Measurements from ENCODE around the gene CHST14. TPM values are rescaled to one million over a fixed set of nuclear protein-coding genes. Genes with fewer than 3 reads are reported as not detected.

The CHST14 gene
- total RNA-seq, 2 donors from 2014 or later = 14.9 to 22.3 TPM

- H3K27ac ChIP-seq = no peak overlapping the region
Measured at GRCh38 chr15:40495516-40495915, 24.7 kb downstream of the CHST14 start.

GRCh38 chr15:40498418-40498817, 27.6 kb downstream of the CHST14 start:
- 69% methylated on average over 5 of the region's 5 CpGs for WGBS
- intact Hi-C loops (cut with DNase I) = no loop called here
- TF ChIP-seq CTCF (IDR thresholded peaks at IDR 0.05) (no peak), POLR2A (IDR thresholded peaks at IDR 0.05) (no peak), POLR2AphosphoS5 (IDR thresholded peaks at IDR 0.05) (no peak)
- Histone ChIP-seq H3K9me3 (no peaks in the 10 kb centered on the region), H3K4me1 (replicated peaks) (no peaks in the 10 kb centered on the region), H3K27me3 (replicated peaks; ENCODE audit: insufficient read depth) (no peaks in the 10 kb centered on the region), H3K36me3 (no peaks in the 10 kb centered on the region), H3K4me3 (no peak overlapping the region), H3K27ac (no peak overlapping the region)
- no peak for DNase-seq (ENCODE audit: low spot score)

More at GRCh38 chr15:40495516-40495915, 24.7 kb downstream of the CHST14 start:
- Histone ChIP-seq H3K27me3 (replicated peaks; ENCODE audit: insufficient read depth) (no peaks in the 10 kb centered on the region), H3K9me3 (no peaks in the 10 kb centered on the region), H3K4me1 (replicated peaks) (no peaks in the 10 kb centered on the region), H3K36me3 (no peaks in the 10 kb centered on the region), H3K4me3 (no peak overlapping the region)
- intact Hi-C loops (cut with DNase I) = no loop called here
- WGBS = 89% methylated on average over 2 of the region's 2 CpGs
- no peak for DNase-seq (ENCODE audit: low spot score)
- no peak for TF ChIP-seq POLR2A (IDR thresholded peaks at IDR 0.05)
- TF ChIP-seq CTCF (IDR thresholded peaks at IDR 0.05) = no peak
- TF ChIP-seq POLR2AphosphoS5 (IDR thresholded peaks at IDR 0.05) = no peak

GRCh38 chr15:40498891-40499290, 28.1 kb downstream of the CHST14 start:
- no peak for DNase-seq (ENCODE audit: low spot score)
- WGBS = 77% methylated on average over 4 of the region's 4 CpGs
- TF ChIP-seq POLR2A (IDR thresholded peaks at IDR 0.05) = no peak
- TF ChIP-seq CTCF (IDR thresholded peaks at IDR 0.05) = no peak
- TF ChIP-seq POLR2AphosphoS5 (IDR thresholded peaks at IDR 0.05) = no peak
- no peaks in the 10 kb centered on the region for H3K27me3 ChIP-seq (replicated peaks; ENCODE audit: insufficient read depth)
- H3K4me3 ChIP-seq = no peak overlapping the region
- no peaks in the 10 kb centered on the region for H3K36me3 ChIP-seq
- H3K27ac ChIP-seq = no peak overlapping the region
- intact Hi-C loops (cut with DNase I) = no loop called here
- H3K9me3 ChIP-seq = no peaks in the 10 kb centered on the region
- H3K4me1 ChIP-seq (replicated peaks) = no peaks in the 10 kb centered on the region

- intact Hi-C loops (cut with DNase I) = no loop called here
- DNase-seq (ENCODE audit: low spot score) = no peak
- H3K4me1 ChIP-seq (replicated peaks) = no peaks in the 10 kb centered on the region
- H3K27ac ChIP-seq = no peak overlapping the region
- no peaks in the 10 kb centered on the region for H3K27me3 ChIP-seq (replicated peaks; ENCODE audit: insufficient read depth)
- no peak for TF ChIP-seq POLR2A (IDR thresholded peaks at IDR 0.05)
- no peak for TF ChIP-seq CTCF (IDR thresholded peaks at IDR 0.05)
- TF ChIP-seq POLR2AphosphoS5 (IDR thresholded peaks at IDR 0.05) = no peak
- H3K36me3 ChIP-seq = no peaks in the 10 kb centered on the region
- no peak overlapping the region for H3K4me3 ChIP-seq
- 93% methylated on average over 4 of the region's 4 CpGs for WGBS
- no peaks in the 10 kb centered on the region for H3K9me3 ChIP-seq
Measured at GRCh38 chr15:40499931-40500330, 29.1 kb downstream of the CHST14 start.

GRCh38 chr15:40500568-40501330, 30.0 kb downstream of the CHST14 start:
- Histone ChIP-seq H3K27ac (no peak overlapping the region), H3K4me3 (no peak overlapping the region), H3K36me3 (no peaks in the 10 kb centered on the region), H3K27me3 (replicated peaks; ENCODE audit: insufficient read depth) (no peaks in the 10 kb centered on the region), H3K4me1 (replicated peaks) (no peaks in the 10 kb centered on the region), H3K9me3 (no peaks in the 10 kb centered on the region)
- 56% methylated on average over 4 of the region's 4 CpGs for WGBS
- no peak for TF ChIP-seq POLR2AphosphoS5 (IDR thresholded peaks at IDR 0.05)
- no peak for TF ChIP-seq CTCF (IDR thresholded peaks at IDR 0.05)
- TF ChIP-seq POLR2A (IDR thresholded peaks at IDR 0.05) = no peak
- DNase-seq (ENCODE audit: low spot score) = no peak
- intact Hi-C loops (cut with DNase I) = no loop called here
